Glomerular visceral epithelial cell (primary cell): ENCODE measurements around the gene MYO18B.

Experiments used
- DNase-seq: peaks from one replicate; pipeline ENCODE4 v3.0.0-alpha.2; 2016; ENCODE audit errors: extremely low spot score

The MYO18B gene

DNA sequence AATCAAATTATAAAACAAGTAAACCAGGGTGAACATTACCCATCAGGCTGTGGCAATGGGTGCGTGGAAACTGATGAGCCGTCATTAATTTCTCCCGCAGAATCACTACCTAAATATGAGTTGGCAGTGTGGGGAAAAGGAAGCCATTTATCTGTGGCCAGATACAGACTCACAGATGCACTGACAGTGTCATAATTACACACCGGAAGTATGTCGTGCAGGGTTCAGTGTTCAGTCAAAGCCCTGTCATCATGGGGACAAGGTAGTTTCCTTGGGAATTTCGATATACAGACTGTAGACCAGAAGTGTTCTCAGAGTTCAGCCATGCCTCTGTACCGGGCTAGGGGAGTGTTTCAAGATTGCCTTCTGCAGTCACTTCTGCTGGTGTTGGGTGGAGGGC is 308.1 kb downstream of the MYO18B start:
- no peak for DNase-seq

DNA sequence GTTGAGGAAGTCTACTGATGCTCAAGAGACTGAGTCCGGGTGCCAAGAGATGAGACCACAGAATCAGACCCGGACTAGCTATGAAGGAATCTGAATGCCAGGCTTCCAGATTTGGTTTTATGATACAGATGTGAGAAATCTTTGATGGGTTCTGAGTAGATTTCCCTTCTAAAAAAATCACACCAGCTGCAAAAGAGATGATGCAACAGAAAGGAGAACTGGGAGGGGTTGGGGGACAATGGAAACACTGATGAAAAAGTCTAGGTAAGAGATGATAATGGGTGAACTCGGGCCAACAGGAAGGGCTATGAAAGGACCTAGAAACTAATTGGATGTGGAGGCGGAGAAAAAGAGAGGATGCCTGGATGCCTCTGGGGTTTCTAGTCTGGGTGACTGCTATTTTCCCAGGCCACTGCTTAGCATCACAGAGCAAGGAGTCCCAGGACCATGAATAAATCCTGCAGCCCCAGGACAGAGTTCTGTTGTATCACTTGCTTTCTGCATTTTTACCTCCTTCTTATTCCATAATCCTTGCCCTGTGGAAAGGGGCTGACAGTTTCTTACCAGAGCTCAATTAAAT is 311.8 kb downstream of the MYO18B start:
- DNase-seq = no peak

DNA sequence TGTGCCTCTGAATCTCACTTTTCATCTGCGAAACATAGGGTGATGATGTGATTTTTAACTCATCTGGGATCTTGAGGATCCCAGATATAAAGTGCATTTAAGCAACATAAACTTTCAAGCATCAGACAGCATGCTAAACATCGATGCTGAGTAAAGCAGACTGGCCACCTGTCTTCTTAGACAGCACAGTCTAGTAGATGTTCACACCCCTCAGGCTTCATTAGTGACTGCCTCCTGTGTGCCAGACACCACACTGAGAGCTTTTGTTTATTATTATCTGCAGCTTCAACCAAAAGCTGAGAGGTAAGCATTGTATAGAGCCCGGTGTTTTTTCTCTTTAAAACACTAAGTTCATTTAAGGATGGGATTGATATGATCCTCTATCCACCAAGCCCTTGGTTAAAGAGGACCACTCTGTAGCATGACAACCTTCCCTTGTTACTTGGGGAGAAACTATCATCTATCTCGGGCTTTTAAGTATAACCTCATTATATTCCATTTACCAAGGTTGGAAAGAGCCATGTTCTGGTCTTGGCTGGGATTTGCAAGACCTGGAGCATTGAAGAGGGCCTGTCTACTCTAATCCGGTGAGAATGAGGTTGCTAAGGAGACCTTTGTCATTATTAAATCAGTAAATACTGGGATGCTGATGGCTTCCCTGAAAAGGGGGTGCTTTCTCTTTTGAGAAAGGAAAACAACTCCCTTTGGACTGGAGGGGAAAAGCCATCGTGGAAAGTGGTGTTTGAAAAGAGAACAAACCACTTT is 313.0 kb downstream of the MYO18B start:
- no peak for DNase-seq

DNA sequence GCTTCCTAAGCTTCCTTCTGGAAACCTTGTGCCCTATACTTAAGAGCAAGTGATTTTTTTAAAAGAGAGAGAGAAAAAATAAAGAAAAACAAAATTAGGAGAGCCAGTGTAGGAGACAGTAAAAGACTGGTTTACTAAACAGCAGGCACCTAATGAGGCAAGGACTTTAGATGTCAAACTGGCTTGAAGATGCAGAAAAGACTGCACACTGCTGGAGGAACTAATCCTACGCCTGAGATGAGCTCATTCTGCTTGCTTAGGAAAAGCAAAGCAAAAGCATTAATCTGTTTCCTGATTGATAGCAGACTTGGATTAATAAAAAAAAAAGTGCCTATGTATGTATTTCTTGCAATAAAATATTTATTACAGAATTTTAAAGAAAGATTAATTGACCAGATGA is 313.7 kb downstream of the MYO18B start:
- DNase-seq = no peak

DNA sequence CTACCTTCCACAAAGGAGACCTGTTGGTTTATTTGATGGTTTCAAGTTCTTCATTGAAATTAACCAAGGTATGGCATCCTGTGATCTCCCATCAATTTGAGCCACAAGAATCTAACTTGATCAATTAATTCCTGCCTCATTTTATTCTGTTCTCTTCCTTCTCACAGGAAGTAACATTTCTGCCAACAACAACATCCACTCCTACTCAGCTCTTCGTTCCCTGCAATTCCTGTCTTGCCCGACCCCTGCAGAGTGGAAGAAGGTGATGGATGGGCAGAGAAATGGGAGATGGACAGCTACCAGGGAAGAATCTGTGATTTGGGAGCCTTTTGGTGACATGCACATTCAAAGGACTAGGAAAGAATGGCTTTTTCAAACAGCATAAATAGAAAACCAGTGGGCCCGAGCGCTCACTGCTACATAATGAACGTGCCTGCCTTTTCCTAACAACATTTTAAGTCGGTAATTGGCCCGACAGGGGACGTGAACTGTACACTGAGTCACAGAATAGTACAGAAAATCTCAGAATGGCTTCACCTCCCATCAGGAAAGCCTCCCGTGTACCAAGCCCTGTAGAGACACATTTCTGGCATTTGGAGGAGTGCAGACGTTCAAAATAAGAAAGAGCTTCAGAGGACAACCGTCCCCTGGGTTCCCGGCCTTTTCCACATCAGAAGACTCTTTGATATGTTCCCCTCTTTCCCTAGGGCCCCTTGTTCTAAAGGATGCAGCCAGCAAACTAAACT is 314.6 kb downstream of the MYO18B start:
- no peak for DNase-seq

DNA sequence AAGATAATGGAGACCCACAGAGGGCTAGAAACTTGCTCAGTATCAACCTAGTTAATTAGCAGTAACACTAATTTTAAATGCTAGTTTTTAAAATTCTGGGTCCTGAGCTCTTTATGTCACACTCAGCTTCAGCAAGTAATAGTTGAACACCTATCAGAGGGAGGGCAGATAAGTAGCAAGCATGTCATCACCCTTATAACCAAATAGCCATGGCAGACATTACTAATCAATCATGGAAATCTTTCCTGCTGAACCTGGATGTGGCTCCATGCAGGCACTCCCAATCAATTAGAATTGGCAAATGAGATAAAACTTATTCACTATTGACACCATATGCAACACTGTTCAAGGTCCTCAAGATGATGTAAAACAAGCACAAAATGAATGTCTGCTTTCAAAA is 315.7 kb downstream of the MYO18B start:
- no peak for DNase-seq

DNA sequence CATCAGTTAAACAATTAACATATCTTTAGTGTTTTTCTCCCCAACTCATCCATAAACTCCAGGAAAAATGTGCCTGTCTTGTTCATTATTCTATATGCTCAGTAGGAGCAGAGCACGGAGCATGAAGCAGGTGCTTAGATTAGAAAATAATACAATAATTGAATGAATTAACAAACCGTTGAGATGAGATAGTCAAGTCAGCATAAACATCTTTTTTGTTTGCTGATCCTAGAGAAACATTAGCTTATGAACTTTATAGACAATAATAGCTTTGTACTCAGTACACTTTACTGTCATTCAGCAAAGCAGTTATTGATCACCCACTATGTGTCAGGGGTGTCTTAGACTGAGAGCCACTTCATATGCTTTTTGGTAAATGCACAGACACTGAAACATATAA is 322.1 kb downstream of the MYO18B start:
- no peak for DNase-seq

DNA sequence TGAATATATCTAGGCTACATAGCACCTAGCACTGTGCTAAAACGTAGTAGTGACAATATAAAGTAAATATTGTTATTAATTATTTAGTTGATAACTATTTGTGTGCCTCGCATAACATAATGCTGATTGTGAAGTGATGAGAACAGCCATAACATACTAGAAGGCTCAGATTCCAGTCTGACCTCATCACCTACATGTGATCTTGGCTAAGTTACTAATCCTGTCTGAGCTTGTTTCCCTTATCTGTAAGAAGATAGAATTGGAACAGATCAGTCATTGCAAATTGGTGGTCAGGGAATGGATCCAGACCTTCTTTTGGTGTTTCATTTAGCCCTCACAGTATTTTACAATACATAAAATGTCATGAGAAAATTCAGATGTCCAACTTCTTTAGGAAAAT is 323.9 kb downstream of the MYO18B start:
- no peak for DNase-seq

DNA sequence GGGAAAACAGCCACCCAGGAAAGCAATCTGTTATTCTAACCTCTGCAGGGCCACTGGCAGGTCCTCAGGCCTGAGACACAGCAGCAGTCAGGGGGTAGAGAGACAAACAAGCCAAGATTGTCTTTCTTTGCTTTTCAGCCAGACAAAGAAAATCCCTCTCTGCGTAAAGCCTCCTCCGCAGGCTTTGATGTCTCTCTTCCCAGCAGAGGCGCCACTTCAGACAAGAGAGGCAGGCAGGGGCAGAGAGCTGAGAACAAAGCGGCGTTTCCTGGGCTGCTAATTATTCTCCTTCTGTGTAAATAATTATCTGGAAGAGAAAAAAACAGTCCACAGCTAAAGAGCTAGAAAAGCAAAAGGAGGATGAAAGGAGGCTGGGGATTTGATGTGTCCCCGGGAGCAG is 324.5 kb downstream of the MYO18B start:
- DNase-seq = no peak

DNA sequence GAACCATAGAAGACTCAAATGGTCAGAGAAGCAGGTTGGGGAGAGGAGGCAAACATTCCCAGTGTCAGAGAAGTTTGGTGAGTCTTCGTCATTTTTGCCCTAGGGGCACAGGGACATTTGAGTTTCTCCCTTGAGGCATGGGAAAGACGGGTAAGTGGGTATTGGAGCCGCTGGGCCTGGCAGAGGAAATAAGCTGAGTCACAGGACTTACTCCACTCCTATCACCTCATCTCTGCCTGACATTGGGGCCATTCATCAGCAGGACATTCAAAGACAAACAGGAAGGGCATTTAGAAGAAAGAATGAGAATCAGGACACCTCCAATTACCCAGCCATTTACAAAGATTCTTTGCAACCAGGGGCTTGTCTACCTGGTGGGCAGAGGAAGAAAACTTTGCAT is 326.6 kb downstream of the MYO18B start:
- DNase-seq = no peak

DNA sequence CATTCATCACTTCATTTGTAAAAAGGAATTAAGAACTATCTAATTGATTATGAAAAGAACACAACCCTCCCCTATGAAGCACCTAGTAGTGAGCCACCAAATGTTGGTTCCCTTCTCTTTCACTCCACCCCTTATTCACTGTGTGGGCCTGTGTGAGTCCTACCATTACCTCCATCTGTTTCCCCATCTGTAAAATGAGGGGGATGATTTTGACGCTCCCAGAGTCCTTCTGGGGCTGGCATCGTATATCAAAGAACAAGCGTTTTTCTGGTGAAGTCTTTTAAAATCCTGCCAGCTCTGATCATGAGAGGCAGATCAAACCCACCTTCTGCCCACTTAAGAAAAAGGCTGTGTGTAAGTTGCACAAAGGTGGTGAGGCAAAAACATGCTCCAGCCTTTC is 330.6 kb downstream of the MYO18B start:
- no peak for DNase-seq

DNA sequence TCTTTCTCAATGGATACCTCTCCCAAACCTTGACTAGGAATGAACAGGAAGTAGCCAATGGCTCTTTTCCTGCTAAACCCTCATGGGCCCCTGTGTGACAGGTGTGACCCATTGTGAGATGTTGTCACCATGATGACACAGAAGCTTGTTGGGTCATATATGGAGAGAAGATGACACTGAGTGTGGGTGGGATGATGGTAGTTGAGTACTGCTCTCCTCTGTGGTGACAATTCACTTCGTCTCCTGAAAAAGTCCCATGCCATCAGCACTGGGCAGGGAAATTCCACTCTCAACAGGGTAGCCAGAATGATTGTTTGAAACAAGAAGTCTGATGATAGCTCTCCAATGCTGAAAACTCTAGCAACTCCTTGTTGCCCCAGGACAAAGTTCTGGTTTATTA is 333.3 kb downstream of the MYO18B start:
- DNase-seq = no peak

DNA sequence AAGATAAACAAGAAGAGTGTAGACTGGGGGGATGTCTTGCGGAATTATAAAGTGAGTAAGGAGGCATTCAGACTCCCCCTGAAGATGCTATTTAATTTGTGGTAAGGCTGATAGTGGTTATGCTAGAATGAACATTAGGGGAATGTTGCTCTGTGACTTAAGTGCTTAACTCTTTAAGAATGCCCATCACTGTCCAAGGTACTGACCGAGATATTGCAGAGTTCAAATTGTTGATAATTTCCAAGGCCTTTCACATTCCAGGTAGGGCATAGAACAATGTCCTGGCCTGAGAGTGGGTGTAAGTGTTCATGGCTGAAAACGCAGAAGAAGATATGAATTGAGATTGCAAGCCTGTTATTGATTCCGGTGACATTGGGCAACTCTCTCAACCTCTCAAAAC is 337.0 kb downstream of the MYO18B start:
- DNase-seq = no peak
